Activated CD4-positive, alpha-beta memory T cell treated with anti-CD3 and anti-CD28 coated beads for 36 hours (primary cell): Measurements from ENCODE around the gene SPEM2. TPM values are rescaled to one million over a fixed set of nuclear protein-coding genes. Genes with fewer than 3 reads are reported as not detected.

ENCODE experiments used
- CTCF ChIA-PET: fragments of 350-600 bp; sonication (Branson Sonifier 250); formaldehyde crosslinking; loops from one replicate; lab custom pipeline; 2021; ENCODE audit warnings: antibody characterized with exemption, inconsistent platforms; lab: Charles Lee
- POLR2A ChIA-PET: fragments of 350-600 bp; sonication (Branson Sonifier 250); formaldehyde crosslinking; loops from one replicate; lab custom pipeline; 2021; ENCODE audit warnings: antibody characterized with exemption; lab: Charles Lee
- DNase-seq: peaks from one replicate; pipeline ENCODE4 v3.0.0-alpha.2; 2020
- H3K27ac Mint-ChIP-seq: one replicate; pipeline ENCODE4 v1.8.0; 2021; ENCODE audit warnings: mixed read lengths
- H3K27me3 Mint-ChIP-seq: one replicate; pipeline ENCODE4 v1.8.0; 2021; ENCODE audit warnings: mixed read lengths
- H3K36me3 Mint-ChIP-seq: one replicate; pipeline ENCODE4 v1.8.0; 2021; ENCODE audit warnings: mixed read lengths
- H3K4me1 Mint-ChIP-seq: one replicate; pipeline ENCODE4 v1.8.0; 2021; ENCODE audit warnings: low read depth, mixed read lengths
- H3K4me3 Mint-ChIP-seq: one replicate; pipeline ENCODE4 v1.8.0; 2021; ENCODE audit warnings: mild to moderate bottlenecking, mixed read lengths
- H3K9me3 Mint-ChIP-seq: one replicate; pipeline ENCODE4 v1.8.0; 2021; ENCODE audit warnings: mixed read lengths
- intact Hi-C: fragments of 100-400 bp; cut with micrococcal nuclease; formaldehyde crosslinking; loops from one replicate; pipeline ENCODE4 v1.15.1; 2023
- total RNA-seq, 2 experiments: library from RNA; stranded (reverse); gene quantifications; one replicate each; pipeline ENCODE4 v1.2.3, GENCODE V29; 2021

The SPEM2 gene
- total RNA-seq, result not detected

GRCh38 chr17:7425316-7425715 lies at the start of gene SPEM2:
Gene SPEM2 (plus strand): TSS chr17:7425616. CDS start chr17:7425689, 73 bp downstream.
- DNase-seq, result no peak
- H3K27ac Mint-ChIP-seq, result no peak within 1 kb of the TSS
- H3K9me3 Mint-ChIP-seq, result no peaks in the 10 kb centered on the region
- intact Hi-C loops, result no loop called here
- ChIA-PET POLR2A (no interaction called here), CTCF (interaction anchor here (1.5 kb wide), 2 partner anchors 12 to 69 kb away, joined by 4 read pairs; no protein-coding TSS in a partner anchor)
- H3K36me3 Mint-ChIP-seq, result no peaks in the 10 kb centered on the region
- H3K4me1 Mint-ChIP-seq, result no peaks in the 10 kb centered on the region
- H3K27me3 Mint-ChIP-seq, result peaks cover 2% of the 10 kb centered on the region
- no peak within 1 kb of the TSS for H3K4me3 Mint-ChIP-seq

DNA sequence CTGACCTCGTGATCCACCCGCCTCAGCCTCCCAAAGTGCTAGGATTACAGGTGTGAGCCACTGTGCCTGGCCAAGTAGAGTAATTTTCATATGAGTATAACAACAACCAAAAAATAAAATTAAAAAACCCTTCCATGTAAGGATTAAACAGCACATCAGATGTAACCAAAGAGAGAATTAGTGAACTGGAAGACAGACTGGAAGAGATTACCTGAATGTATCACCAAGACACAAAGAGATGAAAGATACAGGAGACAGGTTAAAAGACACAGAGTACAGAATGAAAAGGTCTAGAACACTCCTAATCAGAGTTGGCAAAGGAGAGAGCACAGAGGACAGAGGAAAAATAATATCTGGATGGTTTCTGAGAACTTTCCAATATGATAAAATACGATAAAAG lies 46.3 kb upstream of the SPEM2 start:
- Mint-ChIP-seq H3K27ac (no peak overlapping the region), H3K9me3 (peaks cover 5% of the 10 kb centered on the region), H3K4me3 (no peak overlapping the region), H3K4me1 (peaks cover 2% of the 10 kb centered on the region), H3K36me3 (no peaks in the 10 kb centered on the region), H3K27me3 (peaks cover 30% of the 10 kb centered on the region)
- intact Hi-C loops, result no loop called here
- DNase-seq, result no peak
- CTCF ChIA-PET, result no interaction called here
- POLR2A ChIA-PET, result no interaction called here

- H3K4me3 Mint-ChIP-seq, result no peak overlapping the region
- CTCF ChIA-PET, result interaction anchor here (1.3 kb wide), 1 partner anchor 25 kb away, joined by 3 read pairs; no protein-coding TSS in a partner anchor
- peaks cover 6% of the 10 kb centered on the region for H3K4me1 Mint-ChIP-seq
- intact Hi-C loops, result no loop called here
- peaks cover 30% of the 10 kb centered on the region for H3K27me3 Mint-ChIP-seq
- no peaks in the 10 kb centered on the region for H3K36me3 Mint-ChIP-seq
- H3K27ac Mint-ChIP-seq, result no peak overlapping the region
- DNase-seq, result no peak
- peaks cover 5% of the 10 kb centered on the region for H3K9me3 Mint-ChIP-seq
- POLR2A ChIA-PET, result interaction anchor here (0.9 kb wide), 1 partner anchor 10 kb away, joined by 3 read pairs; no protein-coding TSS in a partner anchor
These were observed 45.1 kb upstream of the SPEM2 start for GRCh38 chr17:7380321-7380720.

DNA sequence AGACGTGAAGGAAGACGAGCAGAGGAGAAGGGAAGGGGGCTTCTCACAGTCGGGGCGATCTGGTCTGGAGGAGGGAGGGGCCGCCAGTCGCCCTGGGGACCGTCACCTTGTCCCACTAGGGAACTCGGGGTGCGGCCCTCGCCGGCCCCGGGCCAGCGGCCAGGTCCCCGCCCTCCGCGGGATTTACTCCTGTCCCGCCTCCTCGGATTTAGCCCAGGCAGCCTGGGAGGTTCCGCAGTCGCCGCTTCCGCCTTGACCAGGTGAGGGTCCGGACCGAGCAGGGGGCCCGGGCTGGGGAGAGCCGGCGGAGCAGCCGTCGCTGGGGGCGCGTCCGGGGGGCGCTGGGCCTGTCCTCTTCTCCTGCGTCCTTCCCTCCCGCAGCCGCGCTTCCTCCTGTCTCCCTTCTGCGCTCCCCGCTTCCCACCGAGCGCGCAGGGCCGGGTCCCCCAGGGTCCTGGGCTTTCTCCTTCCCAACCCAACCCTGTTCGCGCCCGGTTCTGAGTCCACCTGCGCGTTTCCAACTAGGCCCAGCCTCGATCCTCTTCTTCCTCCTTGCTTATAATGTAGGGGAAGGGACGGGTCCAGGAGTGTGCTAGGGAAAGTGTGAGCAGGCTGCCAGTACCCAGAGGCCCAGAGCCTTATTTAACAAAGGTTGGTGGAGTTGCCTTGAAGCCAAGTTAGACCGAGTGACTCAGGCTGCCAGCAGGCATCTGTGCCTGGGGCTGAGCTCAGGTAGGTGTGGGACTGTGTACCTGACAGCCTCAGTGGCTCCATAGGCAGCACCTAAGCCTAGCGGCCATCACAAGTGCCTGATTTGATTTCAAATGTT lies 44.3 kb upstream of the SPEM2 start, which contains the start of gene TNK1:
TSS of gene TNK1 (plus strand) at position 235 of the 829 bp plus-strand sequence. CDS start 1,838 bp downstream, outside the sequence.
- CTCF ChIA-PET, result interaction anchor here (1.3 kb wide), 1 partner anchor 25 kb away, joined by 3 read pairs; no protein-coding TSS in a partner anchor
- DNase-seq, result no peak
- no peak within 1 kb of the TSS for H3K27ac Mint-ChIP-seq
- H3K4me1 Mint-ChIP-seq, result peaks cover 6% of the 10 kb centered on the region
- POLR2A ChIA-PET, result interaction anchor here (0.9 kb wide), 1 partner anchor 10 kb away, joined by 3 read pairs; no protein-coding TSS in a partner anchor
- H3K4me3 Mint-ChIP-seq, result no peak within 1 kb of the TSS
- H3K36me3 Mint-ChIP-seq, result no peaks in the 10 kb centered on the region
- H3K27me3 Mint-ChIP-seq, result peaks cover 30% of the 10 kb centered on the region
- intact Hi-C loops, result no loop called here
- peaks cover 5% of the 10 kb centered on the region for H3K9me3 Mint-ChIP-seq

- Mint-ChIP-seq H3K36me3 (no peaks in the 10 kb centered on the region), H3K27me3 (peaks cover 29% of the 10 kb centered on the region), H3K27ac (no peak overlapping the region), H3K4me3 (peak overlapping the region; percentile 3), H3K9me3 (peaks cover 5% of the 10 kb centered on the region), H3K4me1 (peaks cover 6% of the 10 kb centered on the region)
- CTCF ChIA-PET, result interaction anchor here (0.7 kb wide), 1 partner anchor 21 kb away, joined by 3 read pairs; the partner anchor contains the start of gene TMEM256
- intact Hi-C loops, result no loop called here
- POLR2A ChIA-PET, result interaction anchor here (1.0 kb wide), 1 partner anchor 131 kb away, joined by 3 read pairs; no protein-coding TSS in a partner anchor
- DNase-seq, result no peak
These were observed 42.5 kb upstream of the SPEM2 start for GRCh38 chr17:7382901-7383300.

DNA sequence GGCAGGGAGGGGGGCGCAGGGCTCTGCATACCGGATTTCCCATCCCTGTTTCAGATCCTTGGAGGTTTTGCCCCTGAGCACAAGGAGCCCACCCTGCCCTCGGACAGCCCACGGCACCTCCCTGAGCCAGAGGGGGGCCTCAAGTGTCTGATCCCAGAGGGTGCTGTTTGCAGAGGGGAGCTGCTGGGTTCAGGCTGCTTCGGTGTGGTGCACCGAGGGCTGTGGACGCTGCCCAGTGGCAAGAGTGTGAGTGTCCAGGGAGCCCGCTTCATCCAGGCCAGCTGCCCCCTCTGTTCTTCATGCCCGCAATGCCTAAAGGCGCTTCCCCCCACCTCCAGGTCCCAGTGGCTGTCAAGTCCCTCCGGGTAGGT lies 42.1 kb upstream of the SPEM2 start:
- intact Hi-C loops, result no loop called here
- H3K27me3 Mint-ChIP-seq, result peaks cover 29% of the 10 kb centered on the region
- H3K4me1 Mint-ChIP-seq, result peaks cover 6% of the 10 kb centered on the region
- H3K27ac Mint-ChIP-seq, result no peak overlapping the region
- H3K36me3 Mint-ChIP-seq, result no peaks in the 10 kb centered on the region
- ChIA-PET POLR2A (interaction anchor here (0.5 to 1.0 kb wide), 2 partner anchors 130 to 297 kb away, joined by 3 read pairs; no protein-coding TSS in a partner anchor), CTCF (interaction anchor here (0.7 kb wide), 1 partner anchor 20 kb away, joined by 3 read pairs; the partner anchor contains the start of gene TMEM256)
- no peak for DNase-seq
- H3K9me3 Mint-ChIP-seq, result peaks cover 5% of the 10 kb centered on the region
- H3K4me3 Mint-ChIP-seq, result peak overlapping the region; percentile 17

DNA sequence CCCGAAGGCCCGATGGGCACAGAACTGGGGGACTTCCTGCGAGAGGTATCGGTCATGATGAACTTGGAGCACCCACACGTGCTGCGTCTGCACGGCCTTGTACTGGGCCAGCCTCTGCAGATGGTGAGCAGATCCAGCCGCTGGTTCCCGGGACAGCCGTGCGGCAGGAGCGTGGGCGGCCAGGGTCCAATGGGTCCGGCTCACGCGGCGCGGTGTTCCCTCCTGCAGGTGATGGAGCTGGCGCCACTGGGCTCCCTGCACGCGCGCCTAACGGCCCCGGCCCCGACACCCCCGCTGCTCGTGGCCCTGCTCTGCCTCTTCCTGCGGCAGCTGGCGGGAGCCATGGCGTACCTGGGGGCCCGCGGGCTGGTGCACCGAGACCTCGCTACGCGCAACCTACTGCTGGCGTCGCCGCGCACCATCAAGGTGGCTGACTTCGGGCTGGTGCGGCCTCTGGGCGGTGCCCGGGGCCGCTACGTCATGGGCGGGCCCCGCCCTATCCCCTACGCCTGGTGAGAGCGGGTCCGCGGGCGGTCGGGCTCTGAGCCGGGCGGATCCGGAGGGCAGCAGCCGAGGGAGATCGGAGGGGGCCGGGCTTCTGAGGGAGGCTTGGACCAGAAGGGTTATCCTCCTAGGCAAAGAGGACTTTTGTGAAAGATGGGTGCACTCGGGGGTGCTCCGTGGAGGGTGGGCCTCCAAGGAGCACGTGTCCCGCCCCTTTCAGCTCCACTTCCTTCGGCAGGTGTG lies 41.5 kb upstream of the SPEM2 start:
- intact Hi-C loops, result no loop called here
- H3K4me1 Mint-ChIP-seq, result peaks cover 6% of the 10 kb centered on the region

GRCh38 chr17:7384489-7385081 lies 40.8 kb upstream of the SPEM2 start:
- peaks cover 23% of the 10 kb centered on the region for H3K27me3 Mint-ChIP-seq
- no peak for DNase-seq
- H3K4me3 Mint-ChIP-seq, result peak overlapping the region; percentile 74
- peaks cover 9% of the 10 kb centered on the region for H3K4me1 Mint-ChIP-seq
- POLR2A ChIA-PET, result interaction anchor here (0.7 to 0.8 kb wide), 2 partner anchors 20 to 36 kb away, joined by 3 to 4 read pairs; partner anchors contain the start of gene TMEM256
- CTCF ChIA-PET, result interaction anchor here (0.9 to 1.6 kb wide), 4 partner anchors 12 to 88 kb away, joined by 3 to 4 read pairs (median 3); partner anchors contain the start of gene TMEM256
- intact Hi-C loops, result no loop called here
- H3K27ac Mint-ChIP-seq, result peak overlapping the region; percentile 61
- no peaks in the 10 kb centered on the region for H3K9me3 Mint-ChIP-seq
- peaks cover 3% of the 10 kb centered on the region for H3K36me3 Mint-ChIP-seq

More for the DNA sequence above, 41.5 kb upstream of the SPEM2 start:
- ChIA-PET POLR2A (interaction anchor here (0.5 to 0.8 kb wide), 3 partner anchors 20 to 296 kb away, joined by 3 to 4 read pairs (median 3); partner anchors contain the start of gene TMEM256), CTCF (interaction anchor here (0.7 to 1.6 kb wide), 5 partner anchors 12 to 88 kb away, joined by 3 to 4 read pairs (median 3); partner anchors contain the start of gene TMEM256)
- Mint-ChIP-seq H3K27ac (peak overlapping the region; percentile 61), H3K9me3 (peaks cover 5% of the 10 kb centered on the region), H3K4me3 (peak overlapping the region; percentile 74), H3K27me3 (peaks cover 29% of the 10 kb centered on the region), H3K36me3 (no peaks in the 10 kb centered on the region)
- DNase-seq, result peak; percentile 84

GRCh38 chr17:7388856-7389255 lies 36.6 kb upstream of the SPEM2 start:
- ChIA-PET POLR2A (interaction anchor here (0.6 to 1.4 kb wide), 3 partner anchors 13 to 59 kb away, joined by 3 to 4 read pairs (median 3); partner anchors contain the start of gene TMEM256), CTCF (interaction anchor here (1.6 kb wide), 1 partner anchor 33 kb away, joined by 9 read pairs; no protein-coding TSS in a partner anchor)
- H3K9me3 Mint-ChIP-seq, result no peaks in the 10 kb centered on the region
- DNase-seq, result no peak
- intact Hi-C loops, result no loop called here
- H3K36me3 Mint-ChIP-seq, result peaks cover 28% of the 10 kb centered on the region
- H3K4me1 Mint-ChIP-seq, result peaks cover 28% of the 10 kb centered on the region
- no peak overlapping the region for H3K4me3 Mint-ChIP-seq
- H3K27me3 Mint-ChIP-seq, result no peaks in the 10 kb centered on the region
- no peak overlapping the region for H3K27ac Mint-ChIP-seq

DNA sequence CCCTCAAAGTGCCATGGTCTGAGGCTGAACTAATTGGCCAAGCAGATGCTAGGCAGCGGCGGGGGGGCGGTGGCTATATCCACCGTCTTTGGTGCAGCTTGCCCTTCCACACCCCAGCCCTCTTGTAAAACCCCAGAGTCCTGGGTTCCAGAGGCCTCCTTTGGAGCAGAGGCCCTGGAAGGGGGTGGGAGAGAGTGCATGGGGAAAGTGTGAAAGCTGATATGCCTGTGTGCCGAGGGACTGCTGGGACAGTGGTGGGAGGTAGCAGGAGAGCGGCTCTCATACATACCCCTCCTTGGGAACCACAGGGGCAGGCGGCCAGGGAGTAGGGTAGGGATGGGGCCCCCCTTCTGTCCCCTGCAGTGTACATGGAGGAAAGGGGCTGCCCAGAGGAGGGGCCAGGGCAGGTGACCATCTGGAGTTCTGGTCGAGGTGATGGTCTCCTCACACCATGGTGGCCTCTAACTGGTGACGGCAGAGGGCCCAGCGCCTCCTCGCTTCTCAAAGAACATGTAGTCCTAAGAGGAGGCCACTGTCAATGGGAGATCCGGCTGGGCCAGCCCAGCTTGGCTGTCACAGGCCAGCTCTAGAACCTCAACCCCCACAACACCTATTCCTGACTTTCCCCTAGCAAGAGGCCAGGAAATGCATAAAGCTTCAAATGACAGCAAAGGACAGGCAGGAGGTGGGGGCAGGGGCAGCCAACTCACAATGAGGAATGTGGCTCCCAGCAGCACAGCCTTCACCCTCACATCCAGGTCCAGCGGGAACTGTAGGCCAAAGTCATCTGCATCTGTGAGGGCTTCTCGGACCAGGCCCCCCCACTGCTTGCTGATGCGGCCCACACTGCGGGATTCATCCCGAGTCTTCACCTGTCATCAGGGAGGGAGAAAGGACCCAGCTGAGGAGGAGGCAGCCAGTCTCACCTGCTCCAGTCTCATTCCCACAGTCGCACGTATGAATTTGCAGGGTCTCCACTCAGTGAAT lies 35.2 kb upstream of the SPEM2 start:
- peaks cover 28% of the 10 kb centered on the region for H3K36me3 Mint-ChIP-seq
- no peak overlapping the region for H3K27ac Mint-ChIP-seq
- no peaks in the 10 kb centered on the region for H3K9me3 Mint-ChIP-seq
- no peak overlapping the region for H3K4me3 Mint-ChIP-seq
- no peaks in the 10 kb centered on the region for H3K27me3 Mint-ChIP-seq
- POLR2A ChIA-PET, result interaction anchor here (1.4 kb wide), 1 partner anchor 13 kb away, joined by 4 read pairs; the partner anchor contains the start of gene TMEM256
- intact Hi-C loops, result loop anchor here (5.0 kb wide), 1 partner anchor 108 kb away; the partner anchor contains the start of gene SLC2A4
- peaks cover 29% of the 10 kb centered on the region for H3K4me1 Mint-ChIP-seq
- DNase-seq, result no peak
- CTCF ChIA-PET, result interaction anchor here (1.6 kb wide), 1 partner anchor 34 kb away, joined by 9 read pairs; no protein-coding TSS in a partner anchor
